HepG2 (cell line): ENCODE results near the gene TMEM39A. TPM values are rescaled to one million over a fixed set of nuclear protein-coding genes. Genes with fewer than 3 reads are reported as not detected.

Experiments used
- FLYWCH1 ChIP-seq: sonication (generic); formaldehyde crosslinking; IDR thresholded peaks from 2 replicates; pipeline ENCODE4 v1.8.1; 2023; ENCODE audit warnings: mild to moderate bottlenecking, missing genetic modification reagents
- GTF2F1 ChIP-seq: fragments of 150-350 bp; IDR thresholded peaks from 2 replicates; pipeline ENCODE4 v1.6.1; 2014; ENCODE audit warnings: low read length
- HNRNPLL ChIP-seq: fragments of 200-400 bp; formaldehyde crosslinking; IDR thresholded peaks from 2 replicates; pipeline ENCODE4 v1.6.1; 2017; ENCODE audit warnings: mild to moderate bottlenecking, low read depth, low read length; ENCODE audit not compliant: poor library complexity, severe bottlenecking
- MTA3 ChIP-seq: sonication (generic); formaldehyde crosslinking; IDR thresholded peaks from 2 replicates; pipeline ENCODE4 v1.4.0; 2020; ENCODE audit warnings: missing genetic modification reagents
- PAWR ChIP-seq: sonication (generic); formaldehyde crosslinking; IDR thresholded peaks from 2 replicates; pipeline ENCODE4 v1.4.0; 2020; ENCODE audit warnings: missing genetic modification reagents, mild to moderate bottlenecking, borderline replicate concordance
- ZNF563 ChIP-seq: sonication (generic); formaldehyde crosslinking; IDR thresholded peaks from 2 replicates; pipeline ENCODE4 v1.8.0; 2022; ENCODE audit warnings: mild to moderate bottlenecking, moderate library complexity, missing genetic modification reagents
- polyA plus RNA-seq, 8 experiments: library from polyadenylated mRNA; depleted of rRNA in 3 of 8; stranded (reverse) in 7 of 8; unstranded in 1 of 8; fragments of >200 nt; fragmentation: Illumina TruSeq in 4 of 8; extraction: Trizol in 4 of 8; gene quantifications; 2 replicates each; pipeline versions ENCODE4 v1.2.1 to v1.2.3, GENCODE V29; 2011 to 2016; ENCODE audit warnings: low read depth in 4 of 8, missing spikeins in 1 of 8, mixed read lengths in 1 of 8; ENCODE audit not compliant: insufficient read depth in 1 of 8
- total RNA-seq, 5 experiments: library from RNA; depleted of rRNA; stranded (reverse); fragments of >200 nt; fragmentation: Illumina TruSeq; extraction: Trizol; gene quantifications; 2 replicates each; pipeline ENCODE4 v1.2.3, GENCODE V29; 2016; ENCODE audit warnings: low read depth in 1 of 5
- TF ChIP-seq, protein P1 (sequence below): sonication (generic); formaldehyde crosslinking; IDR thresholded peaks from 2 replicates; pipeline ENCODE4 v1.9.0; 2021; ENCODE audit warnings: mild to moderate bottlenecking, missing genetic modification reagents
- TF ChIP-seq, protein P2 (sequence below): sonication (generic); formaldehyde crosslinking; IDR thresholded peaks from 2 replicates; pipeline ENCODE4 v1.9.0; 2021; ENCODE audit warnings: missing genetic modification reagents, borderline replicate concordance
- TF ChIP-seq, protein P3 (sequence below): sonication (generic); formaldehyde crosslinking; IDR thresholded peaks from 2 replicates; pipeline ENCODE4 v1.8.0; 2022; ENCODE audit warnings: missing genetic modification reagents, mild to moderate bottlenecking, borderline replicate concordance
- TF ChIP-seq, protein P4 (sequence below): sonication (generic); formaldehyde crosslinking; IDR thresholded peaks from 2 replicates; pipeline ENCODE4 v1.5.0; 2020; ENCODE audit warnings: mild to moderate bottlenecking, missing genetic modification reagents, moderate library complexity
- TF ChIP-seq, protein P5 (sequence below): sonication (generic); formaldehyde crosslinking; IDR thresholded peaks from 2 replicates; pipeline ENCODE4 v1.4.0; 2020; ENCODE audit warnings: missing genetic modification reagents
- TF ChIP-seq, protein P6 (sequence below): fragments of 450-650 bp; IDR thresholded peaks from 2 replicates; pipeline ENCODE4 v1.6.1; 2017

TMEM39A gene
- total and polyA plus RNA-seq, 2 of the 13 experiments (the other 11 are each of a cell fraction or from before 2014, with no cell fraction given), result 55.8 to 64.9 TPM

DNA sequence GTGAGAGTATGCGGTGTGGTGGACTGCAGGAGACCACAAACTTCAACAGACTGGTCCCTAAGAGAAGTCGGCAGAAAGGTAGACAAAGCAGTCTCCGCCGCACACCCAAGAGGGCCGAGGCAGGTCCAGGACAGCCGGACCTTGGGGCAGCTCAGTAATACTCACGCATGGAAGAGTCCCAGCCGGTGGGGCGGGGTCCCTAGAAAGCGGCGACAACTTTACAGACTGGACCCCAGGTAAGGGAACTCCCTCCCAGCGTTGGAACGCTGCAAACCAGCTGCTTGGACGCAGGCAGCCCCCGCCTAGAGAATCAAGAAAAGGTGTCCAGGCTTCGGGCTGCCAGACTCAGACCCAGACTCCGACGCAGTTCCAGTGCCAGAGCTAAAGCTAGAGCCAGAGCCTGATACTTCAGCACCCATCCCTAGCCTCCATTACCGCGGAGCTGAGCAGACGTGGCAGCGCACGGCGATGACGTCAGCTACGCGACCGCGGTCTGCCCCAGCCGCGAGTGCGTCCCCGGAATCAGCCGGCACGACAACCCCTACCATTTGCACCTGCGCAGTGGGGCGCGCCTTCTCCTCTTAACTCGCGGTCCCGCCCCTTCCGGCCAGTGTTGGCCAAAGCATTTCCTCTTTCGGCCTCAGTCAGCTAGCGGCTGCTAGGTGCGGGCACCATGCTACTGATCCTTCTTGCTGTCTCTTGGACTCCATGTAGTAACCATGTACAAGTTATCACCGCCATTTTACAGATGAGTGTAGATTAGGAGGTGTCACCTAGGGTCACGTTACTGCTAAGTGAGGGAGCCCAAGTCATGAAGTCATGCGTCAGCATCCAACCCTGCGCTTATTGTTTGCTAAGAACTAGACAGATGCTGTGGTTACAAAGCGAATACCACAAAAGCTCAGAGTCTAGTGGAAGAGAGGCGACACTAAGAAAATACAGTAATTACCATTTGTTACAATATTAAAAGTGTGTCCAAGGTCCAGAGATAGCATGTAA lies at the start of gene TMEM39A (continued):
- TF ChIP-seq, protein P1, sequence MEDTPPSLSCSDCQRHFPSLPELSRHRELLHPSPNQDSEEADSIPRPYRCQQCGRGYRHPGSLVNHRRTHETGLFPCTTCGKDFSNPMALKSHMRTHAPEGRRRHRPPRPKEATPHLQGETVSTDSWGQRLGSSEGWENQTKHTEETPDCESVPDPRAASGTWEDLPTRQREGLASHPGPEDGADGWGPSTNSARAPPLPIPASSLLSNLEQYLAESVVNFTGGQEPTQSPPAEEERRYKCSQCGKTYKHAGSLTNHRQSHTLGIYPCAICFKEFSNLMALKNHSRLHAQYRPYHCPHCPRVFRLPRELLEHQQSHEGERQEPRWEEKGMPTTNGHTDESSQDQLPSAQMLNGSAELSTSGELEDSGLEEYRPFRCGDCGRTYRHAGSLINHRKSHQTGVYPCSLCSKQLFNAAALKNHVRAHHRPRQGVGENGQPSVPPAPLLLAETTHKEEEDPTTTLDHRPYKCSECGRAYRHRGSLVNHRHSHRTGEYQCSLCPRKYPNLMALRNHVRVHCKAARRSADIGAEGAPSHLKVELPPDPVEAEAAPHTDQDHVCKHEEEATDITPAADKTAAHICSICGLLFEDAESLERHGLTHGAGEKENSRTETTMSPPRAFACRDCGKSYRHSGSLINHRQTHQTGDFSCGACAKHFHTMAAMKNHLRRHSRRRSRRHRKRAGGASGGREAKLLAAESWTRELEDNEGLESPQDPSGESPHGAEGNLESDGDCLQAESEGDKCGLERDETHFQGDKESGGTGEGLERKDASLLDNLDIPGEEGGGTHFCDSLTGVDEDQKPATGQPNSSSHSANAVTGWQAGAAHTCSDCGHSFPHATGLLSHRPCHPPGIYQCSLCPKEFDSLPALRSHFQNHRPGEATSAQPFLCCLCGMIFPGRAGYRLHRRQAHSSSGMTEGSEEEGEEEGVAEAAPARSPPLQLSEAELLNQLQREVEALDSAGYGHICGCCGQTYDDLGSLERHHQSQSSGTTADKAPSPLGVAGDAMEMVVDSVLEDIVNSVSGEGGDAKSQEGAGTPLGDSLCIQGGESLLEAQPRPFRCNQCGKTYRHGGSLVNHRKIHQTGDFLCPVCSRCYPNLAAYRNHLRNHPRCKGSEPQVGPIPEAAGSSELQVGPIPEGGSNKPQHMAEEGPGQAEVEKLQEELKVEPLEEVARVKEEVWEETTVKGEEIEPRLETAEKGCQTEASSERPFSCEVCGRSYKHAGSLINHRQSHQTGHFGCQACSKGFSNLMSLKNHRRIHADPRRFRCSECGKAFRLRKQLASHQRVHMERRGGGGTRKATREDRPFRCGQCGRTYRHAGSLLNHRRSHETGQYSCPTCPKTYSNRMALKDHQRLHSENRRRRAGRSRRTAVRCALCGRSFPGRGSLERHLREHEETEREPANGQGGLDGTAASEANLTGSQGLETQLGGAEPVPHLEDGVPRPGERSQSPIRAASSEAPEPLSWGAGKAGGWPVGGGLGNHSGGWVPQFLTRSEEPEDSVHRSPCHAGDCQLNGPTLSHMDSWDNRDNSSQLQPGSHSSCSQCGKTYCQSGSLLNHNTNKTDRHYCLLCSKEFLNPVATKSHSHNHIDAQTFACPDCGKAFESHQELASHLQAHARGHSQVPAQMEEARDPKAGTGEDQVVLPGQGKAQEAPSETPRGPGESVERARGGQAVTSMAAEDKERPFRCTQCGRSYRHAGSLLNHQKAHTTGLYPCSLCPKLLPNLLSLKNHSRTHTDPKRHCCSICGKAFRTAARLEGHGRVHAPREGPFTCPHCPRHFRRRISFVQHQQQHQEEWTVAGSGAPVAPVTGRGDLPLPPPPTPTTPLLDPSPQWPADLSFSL, result no peak
- TF ChIP-seq MTA3, result no peak
- no peak for TF ChIP-seq PAWR (CRISPR knock-in tag)
- TF ChIP-seq ZNF563, result peak; percentile 79; the same call in 1 of the 2 replicates
- TF ChIP-seq GTF2F1, result peak; percentile 77
- TF ChIP-seq, protein P2, sequence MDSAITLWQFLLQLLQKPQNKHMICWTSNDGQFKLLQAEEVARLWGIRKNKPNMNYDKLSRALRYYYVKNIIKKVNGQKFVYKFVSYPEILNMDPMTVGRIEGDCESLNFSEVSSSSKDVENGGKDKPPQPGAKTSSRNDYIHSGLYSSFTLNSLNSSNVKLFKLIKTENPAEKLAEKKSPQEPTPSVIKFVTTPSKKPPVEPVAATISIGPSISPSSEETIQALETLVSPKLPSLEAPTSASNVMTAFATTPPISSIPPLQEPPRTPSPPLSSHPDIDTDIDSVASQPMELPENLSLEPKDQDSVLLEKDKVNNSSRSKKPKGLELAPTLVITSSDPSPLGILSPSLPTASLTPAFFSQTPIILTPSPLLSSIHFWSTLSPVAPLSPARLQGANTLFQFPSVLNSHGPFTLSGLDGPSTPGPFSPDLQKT (CRISPR knock-in tag), result no peak
- TF ChIP-seq, protein P3, sequence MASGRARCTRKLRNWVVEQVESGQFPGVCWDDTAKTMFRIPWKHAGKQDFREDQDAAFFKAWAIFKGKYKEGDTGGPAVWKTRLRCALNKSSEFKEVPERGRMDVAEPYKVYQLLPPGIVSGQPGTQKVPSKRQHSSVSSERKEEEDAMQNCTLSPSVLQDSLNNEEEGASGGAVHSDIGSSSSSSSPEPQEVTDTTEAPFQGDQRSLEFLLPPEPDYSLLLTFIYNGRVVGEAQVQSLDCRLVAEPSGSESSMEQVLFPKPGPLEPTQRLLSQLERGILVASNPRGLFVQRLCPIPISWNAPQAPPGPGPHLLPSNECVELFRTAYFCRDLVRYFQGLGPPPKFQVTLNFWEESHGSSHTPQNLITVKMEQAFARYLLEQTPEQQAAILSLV, result peak; percentile 87; the same call in 1 of the 2 replicates
- no peak for TF ChIP-seq FLYWCH1 (CRISPR knock-in tag)
- TF ChIP-seq, protein P4, sequence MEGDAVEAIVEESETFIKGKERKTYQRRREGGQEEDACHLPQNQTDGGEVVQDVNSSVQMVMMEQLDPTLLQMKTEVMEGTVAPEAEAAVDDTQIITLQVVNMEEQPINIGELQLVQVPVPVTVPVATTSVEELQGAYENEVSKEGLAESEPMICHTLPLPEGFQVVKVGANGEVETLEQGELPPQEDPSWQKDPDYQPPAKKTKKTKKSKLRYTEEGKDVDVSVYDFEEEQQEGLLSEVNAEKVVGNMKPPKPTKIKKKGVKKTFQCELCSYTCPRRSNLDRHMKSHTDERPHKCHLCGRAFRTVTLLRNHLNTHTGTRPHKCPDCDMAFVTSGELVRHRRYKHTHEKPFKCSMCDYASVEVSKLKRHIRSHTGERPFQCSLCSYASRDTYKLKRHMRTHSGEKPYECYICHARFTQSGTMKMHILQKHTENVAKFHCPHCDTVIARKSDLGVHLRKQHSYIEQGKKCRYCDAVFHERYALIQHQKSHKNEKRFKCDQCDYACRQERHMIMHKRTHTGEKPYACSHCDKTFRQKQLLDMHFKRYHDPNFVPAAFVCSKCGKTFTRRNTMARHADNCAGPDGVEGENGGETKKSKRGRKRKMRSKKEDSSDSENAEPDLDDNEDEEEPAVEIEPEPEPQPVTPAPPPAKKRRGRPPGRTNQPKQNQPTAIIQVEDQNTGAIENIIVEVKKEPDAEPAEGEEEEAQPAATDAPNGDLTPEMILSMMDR, result no peak
- TF ChIP-seq, protein P5, sequence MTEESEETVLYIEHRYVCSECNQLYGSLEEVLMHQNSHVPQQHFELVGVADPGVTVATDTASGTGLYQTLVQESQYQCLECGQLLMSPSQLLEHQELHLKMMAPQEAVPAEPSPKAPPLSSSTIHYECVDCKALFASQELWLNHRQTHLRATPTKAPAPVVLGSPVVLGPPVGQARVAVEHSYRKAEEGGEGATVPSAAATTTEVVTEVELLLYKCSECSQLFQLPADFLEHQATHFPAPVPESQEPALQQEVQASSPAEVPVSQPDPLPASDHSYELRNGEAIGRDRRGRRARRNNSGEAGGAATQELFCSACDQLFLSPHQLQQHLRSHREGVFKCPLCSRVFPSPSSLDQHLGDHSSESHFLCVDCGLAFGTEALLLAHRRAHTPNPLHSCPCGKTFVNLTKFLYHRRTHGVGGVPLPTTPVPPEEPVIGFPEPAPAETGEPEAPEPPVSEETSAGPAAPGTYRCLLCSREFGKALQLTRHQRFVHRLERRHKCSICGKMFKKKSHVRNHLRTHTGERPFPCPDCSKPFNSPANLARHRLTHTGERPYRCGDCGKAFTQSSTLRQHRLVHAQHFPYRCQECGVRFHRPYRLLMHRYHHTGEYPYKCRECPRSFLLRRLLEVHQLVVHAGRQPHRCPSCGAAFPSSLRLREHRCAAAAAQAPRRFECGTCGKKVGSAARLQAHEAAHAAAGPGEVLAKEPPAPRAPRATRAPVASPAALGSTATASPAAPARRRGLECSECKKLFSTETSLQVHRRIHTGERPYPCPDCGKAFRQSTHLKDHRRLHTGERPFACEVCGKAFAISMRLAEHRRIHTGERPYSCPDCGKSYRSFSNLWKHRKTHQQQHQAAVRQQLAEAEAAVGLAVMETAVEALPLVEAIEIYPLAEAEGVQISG, result peak; percentile 93
- peak; percentile 73 for TF ChIP-seq HNRNPLL
- TF ChIP-seq, protein P6, sequence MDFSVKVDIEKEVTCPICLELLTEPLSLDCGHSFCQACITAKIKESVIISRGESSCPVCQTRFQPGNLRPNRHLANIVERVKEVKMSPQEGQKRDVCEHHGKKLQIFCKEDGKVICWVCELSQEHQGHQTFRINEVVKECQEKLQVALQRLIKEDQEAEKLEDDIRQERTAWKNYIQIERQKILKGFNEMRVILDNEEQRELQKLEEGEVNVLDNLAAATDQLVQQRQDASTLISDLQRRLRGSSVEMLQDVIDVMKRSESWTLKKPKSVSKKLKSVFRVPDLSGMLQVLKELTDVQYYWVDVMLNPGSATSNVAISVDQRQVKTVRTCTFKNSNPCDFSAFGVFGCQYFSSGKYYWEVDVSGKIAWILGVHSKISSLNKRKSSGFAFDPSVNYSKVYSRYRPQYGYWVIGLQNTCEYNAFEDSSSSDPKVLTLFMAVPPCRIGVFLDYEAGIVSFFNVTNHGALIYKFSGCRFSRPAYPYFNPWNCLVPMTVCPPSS, result no peak
